Keratinocyte (primary cell): ENCODE data around the gene MAPRE3. TPM values are rescaled to one million over a fixed set of nuclear protein-coding genes. Genes with fewer than 3 reads are reported as not detected.

Source experiments
- DNase-seq: peaks from one replicate; pipeline ENCODE4 v3.0.0-alpha.2; 2011; ENCODE audit warnings: low read depth, missing footprints, low spot score
- FAIRE-seq: peaks from 2 replicates; lab custom pipeline; 2011; peaks lifted over from hg19 to GRCh38; lab: Jason Lieb, UNC
- H2AFZ ChIP-seq: 2 replicates; pipeline ENCODE4 v1.6.0; 2012; ENCODE audit warnings: low read length, control low read depth, inconsistent platforms; ENCODE audit not compliant: control insufficient read depth
- H3K27ac ChIP-seq: 2 replicates; pipeline ENCODE4 v1.5.1; 2011; ENCODE audit warnings: low read length; ENCODE audit not compliant: control insufficient read depth, insufficient read depth
- H3K27me3 ChIP-seq: 3 replicates; pipeline ENCODE4 v1.6.0; 2011; ENCODE audit warnings: low read length; ENCODE audit not compliant: control insufficient read depth, insufficient read depth; ENCODE audit errors: extremely low read depth
- H3K36me3 ChIP-seq, 2 experiments: 2 replicates in 1 of 2; 3 replicates in 1 of 2; pipeline ENCODE4 v1.5.1; 2011; ENCODE audit warnings: low read length in 2 of 2, mild to moderate bottlenecking in 1 of 2; ENCODE audit not compliant: control insufficient read depth in 2 of 2, insufficient read depth in 2 of 2; ENCODE audit errors: extremely low read depth in 1 of 2
- H3K4me1 ChIP-seq: 3 replicates; pipeline ENCODE4 v1.5.1; 2011; ENCODE audit warnings: low read length; ENCODE audit not compliant: control insufficient read depth, insufficient read depth; ENCODE audit errors: extremely low read depth
- H3K4me2 ChIP-seq: 3 replicates; pipeline ENCODE4 v1.6.0; 2011; ENCODE audit warnings: low read depth, low read length; ENCODE audit not compliant: control insufficient read depth, insufficient read depth; ENCODE audit errors: extremely low read depth
- H3K4me3 ChIP-seq, 3 experiments: fragments of 200-600 bp in 1 of 3; sonication (generic) in 1 of 3; 2 replicates in 2 of 3; 3 replicates in 1 of 3; pipeline ENCODE4 v1.5.1; 2011 to 2016; ENCODE audit warnings: low read length in 3 of 3, mild to moderate bottlenecking in 3 of 3, control low read depth in 2 of 3, inconsistent platforms in 1 of 3, low read depth in 1 of 3, mixed read lengths in 1 of 3, mixed run types in 1 of 3, moderate library complexity in 1 of 3; ENCODE audit not compliant: control insufficient read depth in 2 of 3, insufficient read depth in 2 of 3; ENCODE audit errors: extremely low read depth in 1 of 3
- H3K79me2 ChIP-seq: 2 replicates; pipeline ENCODE4 v1.6.0; 2012; ENCODE audit warnings: low read length; ENCODE audit not compliant: control insufficient read depth, insufficient read depth
- H3K9ac ChIP-seq: 3 replicates; pipeline ENCODE4 v1.6.0; 2011; ENCODE audit warnings: low read length; ENCODE audit not compliant: control insufficient read depth, insufficient read depth; ENCODE audit errors: extremely low read depth
- H3K9me1 ChIP-seq: 3 replicates; pipeline ENCODE4 v1.6.0; 2011; ENCODE audit warnings: low read length; ENCODE audit not compliant: control insufficient read depth, insufficient read depth; ENCODE audit errors: extremely low read depth
- H3K9me3 ChIP-seq: 2 replicates; pipeline ENCODE4 v1.5.1; 2012; ENCODE audit warnings: low read depth, low read length; ENCODE audit not compliant: control insufficient read depth
- H4K20me1 ChIP-seq: 3 replicates; pipeline ENCODE4 v1.6.0; 2011; ENCODE audit warnings: low read length; ENCODE audit not compliant: control insufficient read depth, insufficient read depth; ENCODE audit errors: extremely low read depth
- CTCF ChIP-seq, 3 experiments: IDR thresholded peaks in 1 of 3; conservative IDR thresholded peaks in 1 of 3; optimal IDR thresholded peaks in 1 of 3; 2 replicates in 2 of 3; 3 replicates in 1 of 3; pipeline versions ENCODE3 to v1.5.1; 2011; ENCODE audit warnings: low read length in 3 of 3, mild to moderate bottlenecking in 3 of 3, moderate library complexity in 2 of 3, control low read depth in 1 of 3, inconsistent platforms in 1 of 3; ENCODE audit not compliant: insufficient read depth in 2 of 3; ENCODE audit errors: extremely low read depth in 1 of 3
- EZH2 ChIP-seq: IDR thresholded peaks from one replicate; pipeline ENCODE4 v1.6.1; 2012; ENCODE audit warnings: inconsistent platforms, mild to moderate bottlenecking, low read length, moderate library complexity
- dilution Hi-C: fragments of 300-500 bp; cut with MboI; formaldehyde crosslinking; loops from one replicate; pipeline ENCODE4 v1.7.0; 2020; ENCODE audit warnings: low sequenced_read_pairs; ENCODE audit not compliant: extremely low pct_ligation_motif_present
- polyA plus RNA-seq, 5 experiments: library from polyadenylated mRNA; depleted of rRNA in 3 of 5; stranded (reverse) in 3 of 5; stranded (forward) in 1 of 5; unstranded in 1 of 5; fragments of >200 nt; gene quantifications; 1 replicate in 1 of 5; 2 replicates in 3 of 5; 3 replicates in 1 of 5; pipeline versions ENCODE4 v1.2.1 to v1.2.3, GENCODE V29; 2011 to 2012; ENCODE audit warnings: missing spikeins in 2 of 5, low read depth in 1 of 5, low replicate concordance in 1 of 5

The MAPRE3 gene
- polyA plus RNA-seq, 1 donor (not counting 4 experiments of a cell fraction or from before 2014, with no cell fraction given): 12.6 TPM

- no peak for DNase-seq
- Histone ChIP-seq H3K4me1 (peaks cover 21% of the 10 kb centered on the region), H3K27ac (peak overlapping the region; percentile 61), H3K79me2 (peaks cover 2% of the 10 kb centered on the region), H3K4me3 (peak overlapping the region; percentile 59 to 83 (median 80)), H4K20me1 (no peaks in the 10 kb centered on the region), H3K9me3 (no peaks in the 10 kb centered on the region), H2AFZ (peak overlapping the region; percentile 79), H3K9ac (peak overlapping the region; percentile 60), H3K27me3 (peaks cover 8% of the 10 kb centered on the region), H3K9me1 (no peaks in the 10 kb centered on the region), H3K36me3 (no peaks in the 10 kb centered on the region), H3K4me2 (peak overlapping the region; percentile 81)
- dilution Hi-C loops: no loop called here
- TF ChIP-seq EZH2 (no peak), CTCF (optimal IDR thresholded peaks at IDR 0.05 in 1 of 3, IDR thresholded peaks at IDR 0.05 in 1 of 3, conservative IDR thresholded peaks at IDR 0.05 in 1 of 3; ENCODE audit: extremely low read depth in 1 of 3, insufficient read depth in 2 of 3, low read length in 3 of 3) (no peak)
- no peak for FAIRE-seq
These were observed 641 bp downstream of the MAPRE3 start for GRCh38 chr2:26970928-26971627.

- Histone ChIP-seq H3K27ac (peak overlapping the region; percentile 61), H2AFZ (peak overlapping the region; percentile 79), H3K27me3 (peaks cover 8% of the 10 kb centered on the region), H3K4me2 (peak overlapping the region; percentile 81), H3K9me3 (no peaks in the 10 kb centered on the region), H3K9me1 (no peaks in the 10 kb centered on the region), H3K79me2 (peaks cover 4% of the 10 kb centered on the region), H3K36me3 (no peaks in the 10 kb centered on the region), H4K20me1 (no peaks in the 10 kb centered on the region), H3K4me1 (peaks cover 24% of the 10 kb centered on the region), H3K9ac (peak overlapping the region; percentile 60), H3K4me3 (peak overlapping the region; percentile 59 to 83 (median 80))
- dilution Hi-C loops: no loop called here
- no peak for TF ChIP-seq EZH2
- TF ChIP-seq CTCF (optimal IDR thresholded peaks at IDR 0.05 in 1 of 3, IDR thresholded peaks at IDR 0.05 in 1 of 3, conservative IDR thresholded peaks at IDR 0.05 in 1 of 3; ENCODE audit: extremely low read depth in 1 of 3, insufficient read depth in 2 of 3, low read length in 3 of 3): no peak
- DNase-seq (no peak), FAIRE-seq (peak; percentile 39)
These were observed 1.7 kb downstream of the MAPRE3 start for GRCh38 chr2:26971911-26972786.
